HepG2 (cell line): ENCODE data around the gene RNF133. TPM values are rescaled to one million over a fixed set of nuclear protein-coding genes. Genes with fewer than 3 reads are reported as not detected.

ENCODE experiments used
- ATAC-seq: fragments of 200-7000 bp; cut with Tn5 transposase; 3 replicates; pipeline ENCODE4 v1.9.1; 2020; ENCODE audit warnings: mild to moderate bottlenecking, moderate library complexity
- BruUV-seq: library from RNA; stranded (reverse); fragments of 400-500 nt; replicated peaks from 2 replicates; lab custom pipeline; 2021; lab: Mats Ljungman, UMichigan
- CTCF ChIA-PET: fragments of 300-600 bp; formaldehyde crosslinking; extraction: SDS; loops from one replicate; lab custom pipeline; 2021; ENCODE audit warnings: low total read pairs, inconsistent platforms, low intra/inter-chr PET ratio; lab: Yijun Ruan, JAX
- POLR2A ChIA-PET: fragments of 350-600 bp; sonication (Branson Sonifier 250); formaldehyde crosslinking; loops from one replicate; lab custom pipeline; 2020; ENCODE audit warnings: antibody characterized with exemption, inconsistent platforms; lab: Yijun Ruan, JAX
- DNase-seq: peaks from one replicate; pipeline ENCODE4 v3.0.0-alpha.2; 2015; ENCODE audit warnings: low spot score
- FAIRE-seq: peaks from 3 replicates; lab custom pipeline; 2011; peaks lifted over from hg19 to GRCh38; lab: Jason Lieb, UNC
- H2AFZ ChIP-seq: one replicate; pipeline ENCODE4 v1.6.1; 2011; ENCODE audit warnings: low read length, inconsistent platforms
- H3K27ac ChIP-seq: fragments of 300-600 bp; 3 replicates; pipeline ENCODE4 v1.8.0; 2011; ENCODE audit warnings: mixed run types, mild to moderate bottlenecking, mixed read lengths, low read length, inconsistent platforms; ENCODE audit not compliant: insufficient read depth; ENCODE audit errors: extremely low read length
- H3K27me3 ChIP-seq, 2 experiments: fragments of 200-600 bp in 1 of 2; 2 replicates in 1 of 2; 3 replicates in 1 of 2; pipeline versions ENCODE4 v1.6.0 to v1.8.0; 2011; ENCODE audit warnings: low read length in 2 of 2, mild to moderate bottlenecking in 2 of 2, moderate library complexity in 2 of 2, inconsistent platforms in 1 of 2; ENCODE audit not compliant: insufficient read depth in 2 of 2, control insufficient read depth in 1 of 2
- H3K36me3 ChIP-seq, 2 experiments: fragments of 200-600 bp in 1 of 2; replicated peaks in 1 of 2; 2 replicates in 1 of 2; 3 replicates in 1 of 2; pipeline versions ENCODE4 v1.5.1 to v1.8.0; 2011; ENCODE audit warnings: low read length in 2 of 2, inconsistent platforms in 1 of 2; ENCODE audit not compliant: insufficient read depth in 2 of 2, control insufficient read depth in 1 of 2
- H3K4me1 ChIP-seq: 2 replicates; pipeline ENCODE4 v1.5.1; 2012; ENCODE audit warnings: low read length, inconsistent platforms; ENCODE audit not compliant: insufficient read depth
- H3K4me2 ChIP-seq: 2 replicates; pipeline ENCODE4 v1.6.0; 2011; ENCODE audit warnings: low read depth, low read length, inconsistent platforms
- H3K4me3 ChIP-seq, 3 experiments: fragments of 200-600 bp in 1 of 3; sonication (generic), shearing (Covaris generic) in 1 of 3; replicated peaks in 1 of 3; 2 replicates each; pipeline ENCODE4 v1.5.1; 2011 to 2016; ENCODE audit warnings: low read length in 3 of 3, inconsistent platforms in 2 of 3, low read depth in 2 of 3, mild to moderate bottlenecking in 2 of 3, control low read depth in 1 of 3, mixed read lengths in 1 of 3; ENCODE audit not compliant: insufficient read depth in 1 of 3
- H3K79me2 ChIP-seq: one replicate; pipeline ENCODE4 v1.6.1; 2011; ENCODE audit warnings: low read length, inconsistent platforms; ENCODE audit not compliant: insufficient read depth
- H3K9ac ChIP-seq: 2 replicates; pipeline ENCODE4 v1.6.0; 2011; ENCODE audit warnings: mild to moderate bottlenecking, low read depth, low read length, inconsistent platforms; ENCODE audit not compliant: insufficient read depth
- H3K9me3 ChIP-seq: 2 replicates; pipeline ENCODE4 v1.5.1; 2012; ENCODE audit warnings: mild to moderate bottlenecking, low read length
- H4K20me1 ChIP-seq: 2 replicates; pipeline ENCODE4 v1.6.0; 2011; ENCODE audit warnings: inconsistent platforms, mild to moderate bottlenecking, low read length, moderate library complexity; ENCODE audit not compliant: insufficient read depth
- CTCF ChIP-seq: sonication (generic); formaldehyde crosslinking; IDR thresholded peaks from 2 replicates; pipeline ENCODE4 v1.5.0; 2020; ENCODE audit warnings: mild to moderate bottlenecking, missing genetic modification reagents, moderate library complexity
- GLI4 ChIP-seq: sonication (generic); formaldehyde crosslinking; IDR thresholded peaks from 2 replicates; pipeline ENCODE4 v1.5.1; 2020; ENCODE audit warnings: missing genetic modification reagents, mild to moderate bottlenecking, moderate library complexity, borderline replicate concordance
- IRF9 ChIP-seq: sonication (generic); formaldehyde crosslinking; IDR thresholded peaks from 2 replicates; pipeline ENCODE4 v1.8.0; 2022; ENCODE audit warnings: missing genetic modification reagents, mild to moderate bottlenecking, borderline replicate concordance
- MIER2 ChIP-seq: IDR thresholded peaks from 2 replicates; pipeline ENCODE4 v1.6.1; 2016; ENCODE audit warnings: missing biosample characterization, missing genetic modification reagents
- NR2F1 ChIP-seq, 2 experiments: fragments of 450-650 bp in 1 of 2; formaldehyde crosslinking in 1 of 2; IDR thresholded peaks; 2 replicates each; pipeline versions ENCODE4 v1.5.0 to v1.6.1; 2016 to 2020; ENCODE audit warnings: mild to moderate bottlenecking in 1 of 2, missing compliant biosample characterization in 1 of 2, missing genetic modification reagents in 1 of 2, moderate library complexity in 1 of 2
- WIZ ChIP-seq: sonication (generic); formaldehyde crosslinking; IDR thresholded peaks from 2 replicates; pipeline ENCODE4 v1.5.1; 2020; ENCODE audit warnings: mild to moderate bottlenecking, missing genetic modification reagents
- ZNF414 ChIP-seq: sonication (generic); formaldehyde crosslinking; IDR thresholded peaks from 2 replicates; pipeline ENCODE4 v1.5.0; 2020; ENCODE audit warnings: missing genetic modification reagents
- WGBS: methylation state at CpG from one replicate; pipeline ENCODE4 v1.1.6; 2017; ENCODE audit warnings: low lambda C conversion rate; 5-methylcytosine and 5-hydroxymethylcytosine counted together
- in situ Hi-C: cut with HindIII; loops from 2 replicates; pipeline ENCODE4 v1.10.0; 2017; ENCODE audit warnings: low pct_unique_long_range_greater_than_20kb; ENCODE audit not compliant: extremely low pct_ligation_motif_present
- intact Hi-C: fragments of 100-400 bp; cut with micrococcal nuclease; formaldehyde crosslinking; loops from one replicate; pipeline ENCODE4 v1.10.0; 2022; ENCODE audit not compliant: unreplicated experiment
- polyA plus RNA-seq, 8 experiments: library from polyadenylated mRNA; depleted of rRNA in 3 of 8; stranded (reverse) in 7 of 8; unstranded in 1 of 8; fragments of >200 nt; fragmentation: Illumina TruSeq in 4 of 8; extraction: Trizol in 4 of 8; gene quantifications; 2 replicates each; pipeline versions ENCODE4 v1.2.1 to v1.2.3, GENCODE V29; 2011 to 2016; ENCODE audit warnings: low read depth in 4 of 8, missing spikeins in 1 of 8, mixed read lengths in 1 of 8; ENCODE audit not compliant: insufficient read depth in 1 of 8
- total RNA-seq, 5 experiments: library from RNA; depleted of rRNA; stranded (reverse); fragments of >200 nt; fragmentation: Illumina TruSeq; extraction: Trizol; gene quantifications; 2 replicates each; pipeline ENCODE4 v1.2.3, GENCODE V29; 2016; ENCODE audit warnings: low read depth in 1 of 5

The RNF133 gene
- total and polyA plus RNA-seq, 2 of the 13 experiments (the other 11 are each of a cell fraction or from before 2014, with no cell fraction given) = 0.13 to 1.00 TPM

GRCh38 chr7:122691569-122692235 is 7.2 kb downstream of the RNF133 start:
- H3K9me3 ChIP-seq = no peaks in the 10 kb centered on the region
- no peak overlapping the region for H3K9ac ChIP-seq
- H3K4me3 ChIP-seq = no peak overlapping the region
- ChIA-PET CTCF (no interaction called here), POLR2A (no interaction called here)
- no peaks in the 10 kb centered on the region for H3K27me3 ChIP-seq
- FAIRE-seq (no peak), DNase-seq (no peak), ATAC-seq (no peak)
- no TSS peak for BruUV-seq
- WGBS = 95% methylated on average over 12 of the region's 14 CpGs
- H3K27ac ChIP-seq = no peak overlapping the region
- H3K4me1 ChIP-seq = peaks cover 50% of the 10 kb centered on the region
- TF ChIP-seq NR2F1 (CRISPR knock-in tag; IDR thresholded peaks at IDR 0.05) = no peak
- no peak for TF ChIP-seq WIZ (CRISPR knock-in tag)
- no peak for TF ChIP-seq MIER2 (CRISPR knock-in tag)
- peak; percentile 23; the same call in 1 of the 2 replicates for TF ChIP-seq CTCF
- TF ChIP-seq GLI4 = no peak
- TF ChIP-seq IRF9 = no peak
- TF ChIP-seq ZNF414 (CRISPR knock-in tag) = no peak
- in situ Hi-C loops (no loop called here), intact Hi-C loops (no loop called here)
- no peak overlapping the region for H2AFZ ChIP-seq
- H3K79me2 ChIP-seq = no peaks in the 10 kb centered on the region
- H3K36me3 ChIP-seq = no peaks in the 10 kb centered on the region
- no peak overlapping the region for H3K4me2 ChIP-seq
- no peaks in the 10 kb centered on the region for H4K20me1 ChIP-seq
